Parathyroid adenoma (tissue), 2 donors: ENCODE measurements around the gene AGL.

ENCODE experiments used
- H2AFZ ChIP-seq: fragments of 300-600 bp; sonication (generic); one replicate; pipeline ENCODE4 v1.7.0; 2017; ENCODE audit warnings: antibody characterized with exemption, mild to moderate bottlenecking
- H3K27ac ChIP-seq: fragments of 300-600 bp; sonication (generic); one replicate; pipeline ENCODE4 v1.7.0; 2017
- H3K27me3 ChIP-seq: fragments of 300-600 bp; sonication (generic); one replicate; pipeline ENCODE4 v1.7.0; 2017; ENCODE audit warnings: low read length; ENCODE audit not compliant: control insufficient read depth, insufficient read depth
- H3K36me3 ChIP-seq: fragments of 300-600 bp; sonication (generic); one replicate; pipeline ENCODE4 v1.7.0; 2017; ENCODE audit warnings: low read length; ENCODE audit not compliant: control insufficient read depth, insufficient read depth
- H3K4me1 ChIP-seq: fragments of 300-600 bp; sonication (generic); one replicate; pipeline ENCODE4 v1.7.0; 2017; ENCODE audit warnings: control low read depth
- H3K4me2 ChIP-seq: fragments of 300-600 bp; sonication (generic); one replicate; pipeline ENCODE4 v1.7.0; 2017; ENCODE audit warnings: low read length
- H3K4me3 ChIP-seq: fragments of 300-600 bp; sonication (generic); one replicate; pipeline ENCODE4 v1.7.0; 2017; ENCODE audit warnings: low read depth, low read length
- H3K79me2 ChIP-seq: fragments of 300-600 bp; sonication (generic); one replicate; pipeline ENCODE4 v1.7.0; 2017; ENCODE audit warnings: control low read depth
- H3K9ac ChIP-seq: fragments of 300-600 bp; sonication (generic); one replicate; pipeline ENCODE4 v1.7.0; 2017; ENCODE audit warnings: mild to moderate bottlenecking
- H3K9me3 ChIP-seq: fragments of 300-600 bp; sonication (generic); one replicate; pipeline ENCODE4 v1.7.0; 2017; ENCODE audit warnings: low read length; ENCODE audit not compliant: control insufficient read depth
- CTCF ChIP-seq: fragments of 300-600 bp; sonication (generic); IDR thresholded peaks from one replicate; pipeline ENCODE4 v1.7.0; 2017; ENCODE audit warnings: antibody characterized with exemption, mild to moderate bottlenecking
- donor health status: primary hyperparathyroidism.

Gene AGL

GRCh38 chr1:99849744-99850458 lies at the start of gene AGL:
AGL (plus strand) TSS chr1:99850361; CDS start chr1:99851043, 682 bp downstream.
- H3K4me3 ChIP-seq: peak within 1 kb of the TSS; percentile 89
- no peak for TF ChIP-seq CTCF
- no peaks in the 10 kb centered on the region for H3K9me3 ChIP-seq
- H2AFZ ChIP-seq: peak within 1 kb of the TSS; percentile 87
- no peak within 1 kb of the TSS for H3K9ac ChIP-seq
- H3K4me2 ChIP-seq: peak within 1 kb of the TSS; percentile 90
- H3K79me2 ChIP-seq: no peaks in the 10 kb centered on the region
- no peaks in the 10 kb centered on the region for H3K4me1 ChIP-seq
- peak within 1 kb of the TSS; percentile 57 for H3K27ac ChIP-seq
- H3K27me3 ChIP-seq: no peaks in the 10 kb centered on the region
- H3K36me3 ChIP-seq: no peaks in the 10 kb centered on the region

DNA sequence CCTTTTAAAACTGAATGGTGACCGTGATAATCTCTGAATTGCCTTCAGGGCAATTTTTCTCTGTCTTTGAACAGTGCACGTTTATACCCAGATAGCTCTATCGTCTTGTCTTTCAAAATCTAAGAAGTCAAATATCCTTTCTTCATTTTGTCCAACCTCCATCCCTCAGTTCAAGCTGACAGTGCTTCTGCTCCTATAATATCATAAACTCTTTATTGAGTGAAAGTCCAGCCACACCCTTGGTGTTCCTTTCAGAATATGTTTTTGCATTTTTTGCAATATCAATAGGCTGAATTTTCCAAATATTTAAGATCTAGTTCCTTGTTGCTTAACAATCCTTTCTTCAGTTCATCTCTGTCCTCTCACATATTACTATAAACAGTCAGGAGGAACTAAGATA lies 48.6 kb upstream of the AGL start:
- no peaks in the 10 kb centered on the region for H3K79me2 ChIP-seq
- no peaks in the 10 kb centered on the region for H3K27me3 ChIP-seq
- no peaks in the 10 kb centered on the region for H3K4me1 ChIP-seq
- H3K36me3 ChIP-seq: no peaks in the 10 kb centered on the region
- H3K9me3 ChIP-seq: no peaks in the 10 kb centered on the region
- no peak overlapping the region for H3K4me2 ChIP-seq
- no peak overlapping the region for H2AFZ ChIP-seq
- H3K27ac ChIP-seq: no peak overlapping the region
- H3K9ac ChIP-seq: no peak overlapping the region
- no peak for TF ChIP-seq CTCF
- H3K4me3 ChIP-seq: no peak overlapping the region

DNA sequence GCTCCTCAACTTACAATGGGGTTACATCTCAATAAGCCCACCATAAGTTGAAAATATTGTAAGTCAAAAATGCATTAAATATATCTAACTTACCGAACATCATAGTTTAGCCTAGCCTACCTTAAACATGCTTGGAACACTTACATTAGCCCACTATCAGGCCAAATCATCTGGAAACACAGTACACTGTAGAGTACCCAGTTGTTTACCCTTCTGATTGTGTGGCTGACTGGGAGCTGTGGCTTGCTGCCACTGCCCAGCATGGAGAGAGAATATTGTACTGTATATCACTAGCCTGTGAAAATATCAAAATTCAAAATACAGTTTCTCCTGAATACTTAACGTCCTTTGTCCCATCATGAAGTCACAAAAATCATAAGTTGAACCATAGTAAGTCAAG lies 43.3 kb upstream of the AGL start:
- H2AFZ ChIP-seq: no peak overlapping the region
- H3K9me3 ChIP-seq: no peaks in the 10 kb centered on the region
- H3K9ac ChIP-seq: no peak overlapping the region
- no peaks in the 10 kb centered on the region for H3K79me2 ChIP-seq
- TF ChIP-seq CTCF: no peak
- H3K27ac ChIP-seq: no peak overlapping the region
- H3K4me2 ChIP-seq: no peak overlapping the region
- no peaks in the 10 kb centered on the region for H3K36me3 ChIP-seq
- H3K4me3 ChIP-seq: no peak overlapping the region
- H3K4me1 ChIP-seq: no peaks in the 10 kb centered on the region
- no peaks in the 10 kb centered on the region for H3K27me3 ChIP-seq

- peak; percentile 48 for TF ChIP-seq CTCF
- Histone ChIP-seq H3K4me2 (peak overlapping the region; percentile 69), H3K4me3 (no peak overlapping the region), H3K9me3 (no peaks in the 10 kb centered on the region), H3K4me1 (no peaks in the 10 kb centered on the region), H3K79me2 (no peaks in the 10 kb centered on the region), H2AFZ (peak overlapping the region; percentile 56), H3K27ac (no peak overlapping the region), H3K27me3 (no peaks in the 10 kb centered on the region), H3K9ac (no peak overlapping the region), H3K36me3 (no peaks in the 10 kb centered on the region)
Observed at GRCh38 chr1:99808391-99809115, 41.6 kb upstream of the AGL start.
